ENCODE results near the gene AKAP13.

The AKAP13 gene

DNA sequence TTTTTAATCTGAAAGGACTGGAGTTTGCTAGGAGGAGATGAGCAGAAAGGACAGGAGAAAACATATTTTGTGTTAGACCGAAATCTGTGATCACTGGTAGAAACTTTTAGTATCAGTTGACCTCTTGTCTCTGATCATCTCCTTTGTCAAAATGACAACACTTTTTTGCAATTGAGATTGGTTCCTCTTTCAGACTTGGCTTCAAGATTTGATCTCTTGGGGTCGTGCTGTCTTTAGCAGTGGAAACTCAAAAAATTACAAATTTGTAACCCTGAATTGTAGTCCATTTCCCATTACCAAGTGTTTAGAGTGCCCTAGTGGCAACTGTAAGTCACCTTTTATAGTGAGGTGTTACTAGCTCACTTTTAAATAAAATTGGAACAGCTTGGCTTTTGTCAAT is 306.9 kb downstream of the AKAP13 start:
- DNase-seq (ENCODE audit: extremely low spot score), result no peak
- ChIA-PET POLR2A (no interaction called here), CTCF (no interaction called here)
- TF ChIP-seq BHLHE40 (IDR thresholded peaks at IDR 0.05; ENCODE audit: borderline replicate concordance), result no peak
- no peak for TF ChIP-seq SUZ12 (IDR thresholded peaks at IDR 0.05)
- no peak for TF ChIP-seq ZNF384 (IDR thresholded peaks at IDR 0.05)
- TF ChIP-seq HDGF (IDR thresholded peaks at IDR 0.05; ENCODE audit: borderline replicate concordance), result no peak
- TF ChIP-seq, protein P1, sequence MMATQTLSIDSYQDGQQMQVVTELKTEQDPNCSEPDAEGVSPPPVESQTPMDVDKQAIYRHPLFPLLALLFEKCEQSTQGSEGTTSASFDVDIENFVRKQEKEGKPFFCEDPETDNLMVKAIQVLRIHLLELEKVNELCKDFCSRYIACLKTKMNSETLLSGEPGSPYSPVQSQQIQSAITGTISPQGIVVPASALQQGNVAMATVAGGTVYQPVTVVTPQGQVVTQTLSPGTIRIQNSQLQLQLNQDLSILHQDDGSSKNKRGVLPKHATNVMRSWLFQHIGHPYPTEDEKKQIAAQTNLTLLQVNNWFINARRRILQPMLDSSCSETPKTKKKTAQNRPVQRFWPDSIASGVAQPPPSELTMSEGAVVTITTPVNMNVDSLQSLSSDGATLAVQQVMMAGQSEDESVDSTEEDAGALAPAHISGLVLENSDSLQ (IDR thresholded peaks at IDR 0.05), result no peak
- TF ChIP-seq NFRKB (IDR thresholded peaks at IDR 0.05), result no peak
- TF ChIP-seq FOXM1 (IDR thresholded peaks at IDR 0.05; ENCODE audit: borderline replicate concordance), result no peak
- TF ChIP-seq TARDBP (IDR thresholded peaks at IDR 0.05), result no peak
- no peak for TF ChIP-seq LEF1 (IDR thresholded peaks at IDR 0.05; ENCODE audit: borderline replicate concordance)
- no peak for TF ChIP-seq L3MBTL2 (conservative IDR thresholded peaks at IDR 0.05)
- TF ChIP-seq FOXK2 (IDR thresholded peaks at IDR 0.05), result no peak
- TF ChIP-seq FOXA1 (IDR thresholded peaks at IDR 0.05), result no peak
- no peak for TF ChIP-seq ELF4 (IDR thresholded peaks at IDR 0.05)
- TF ChIP-seq SP1 (IDR thresholded peaks at IDR 0.05), result no peak

DNA sequence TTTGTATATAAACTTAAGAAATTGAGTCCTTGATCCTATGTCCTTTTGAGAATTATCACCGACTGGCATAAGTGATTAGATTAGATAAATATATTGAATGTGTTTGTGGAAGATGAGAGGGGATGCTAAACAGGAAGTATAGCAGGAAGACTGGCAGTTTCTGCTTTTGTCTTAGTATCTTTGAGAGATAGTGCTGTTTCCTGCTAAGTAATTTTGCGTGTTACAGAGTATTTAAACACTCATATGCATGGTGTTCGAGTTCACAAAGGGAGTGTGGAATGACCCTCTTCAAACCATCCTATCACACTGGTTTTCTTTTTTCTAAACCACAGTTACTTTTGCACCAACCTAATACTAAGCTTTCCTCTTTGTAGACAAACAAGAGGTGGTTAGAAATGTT is 308.3 kb downstream of the AKAP13 start:
- TF ChIP-seq LEF1 (IDR thresholded peaks at IDR 0.05; ENCODE audit: borderline replicate concordance) (no peak), BHLHE40 (IDR thresholded peaks at IDR 0.05; ENCODE audit: borderline replicate concordance) (no peak), HDGF (IDR thresholded peaks at IDR 0.05; ENCODE audit: borderline replicate concordance) (no peak), FOXM1 (IDR thresholded peaks at IDR 0.05; ENCODE audit: borderline replicate concordance) (no peak), ARNT (IDR thresholded peaks at IDR 0.05) (no peak), SUZ12 (IDR thresholded peaks at IDR 0.05) (no peak), CTBP1 (IDR thresholded peaks at IDR 0.05; ENCODE audit: borderline replicate concordance) (no peak), L3MBTL2 (conservative IDR thresholded peaks at IDR 0.05) (no peak), SP1 (IDR thresholded peaks at IDR 0.05) (no peak), ELF4 (IDR thresholded peaks at IDR 0.05) (no peak), ZNF384 (IDR thresholded peaks at IDR 0.05) (no peak), FOXA1 (IDR thresholded peaks at IDR 0.05) (no peak), NFRKB (IDR thresholded peaks at IDR 0.05) (no peak), TARDBP (IDR thresholded peaks at IDR 0.05) (no peak), FOXK2 (IDR thresholded peaks at IDR 0.05) (no peak)
- TF ChIP-seq, protein P1 (IDR thresholded peaks at IDR 0.05), result no peak
- DNase-seq (ENCODE audit: extremely low spot score), result no peak
- ChIA-PET POLR2A (no interaction called here), CTCF (no interaction called here)

DNA sequence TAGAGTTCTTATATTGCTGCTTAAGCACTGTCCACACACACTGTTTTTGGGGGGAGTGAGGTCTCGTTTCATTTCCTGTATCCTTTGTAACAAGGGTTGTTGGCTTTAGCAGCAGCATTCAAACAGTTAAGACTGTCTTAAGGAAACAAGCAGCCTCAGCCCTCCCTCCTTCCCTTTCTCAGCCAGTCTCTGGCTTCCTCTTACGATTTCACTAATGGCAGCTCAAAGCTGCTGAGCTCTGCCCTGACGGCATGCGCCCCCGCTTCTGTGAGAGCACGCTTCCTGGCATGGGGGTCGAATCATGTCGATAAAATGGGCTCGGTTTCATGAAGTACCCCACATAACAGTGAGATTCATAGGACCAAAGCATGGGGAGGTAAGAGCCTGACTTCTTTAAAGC is 309.3 kb downstream of the AKAP13 start:
- ChIA-PET CTCF (interaction anchor here (1.0 kb wide), 1 partner anchor 32 kb away, joined by 3 read pairs; no protein-coding TSS in a partner anchor), POLR2A (no interaction called here)
- TF ChIP-seq TARDBP (IDR thresholded peaks at IDR 0.05), result no peak
- no peak for TF ChIP-seq SUZ12 (IDR thresholded peaks at IDR 0.05)
- TF ChIP-seq FOXM1 (IDR thresholded peaks at IDR 0.05; ENCODE audit: borderline replicate concordance), result no peak
- no peak for TF ChIP-seq HDGF (IDR thresholded peaks at IDR 0.05; ENCODE audit: borderline replicate concordance)
- no peak for TF ChIP-seq LEF1 (IDR thresholded peaks at IDR 0.05; ENCODE audit: borderline replicate concordance)
- no peak for TF ChIP-seq FOXA1 (IDR thresholded peaks at IDR 0.05)
- TF ChIP-seq CTBP1 (IDR thresholded peaks at IDR 0.05; ENCODE audit: borderline replicate concordance), result no peak
- TF ChIP-seq L3MBTL2 (conservative IDR thresholded peaks at IDR 0.05), result no peak
- TF ChIP-seq FOXK2 (IDR thresholded peaks at IDR 0.05), result no peak
- no peak for TF ChIP-seq NFRKB (IDR thresholded peaks at IDR 0.05)
- TF ChIP-seq ELF4 (IDR thresholded peaks at IDR 0.05), result no peak
- TF ChIP-seq, protein P1 (IDR thresholded peaks at IDR 0.05), result no peak
- no peak for DNase-seq (ENCODE audit: extremely low spot score)

DNA sequence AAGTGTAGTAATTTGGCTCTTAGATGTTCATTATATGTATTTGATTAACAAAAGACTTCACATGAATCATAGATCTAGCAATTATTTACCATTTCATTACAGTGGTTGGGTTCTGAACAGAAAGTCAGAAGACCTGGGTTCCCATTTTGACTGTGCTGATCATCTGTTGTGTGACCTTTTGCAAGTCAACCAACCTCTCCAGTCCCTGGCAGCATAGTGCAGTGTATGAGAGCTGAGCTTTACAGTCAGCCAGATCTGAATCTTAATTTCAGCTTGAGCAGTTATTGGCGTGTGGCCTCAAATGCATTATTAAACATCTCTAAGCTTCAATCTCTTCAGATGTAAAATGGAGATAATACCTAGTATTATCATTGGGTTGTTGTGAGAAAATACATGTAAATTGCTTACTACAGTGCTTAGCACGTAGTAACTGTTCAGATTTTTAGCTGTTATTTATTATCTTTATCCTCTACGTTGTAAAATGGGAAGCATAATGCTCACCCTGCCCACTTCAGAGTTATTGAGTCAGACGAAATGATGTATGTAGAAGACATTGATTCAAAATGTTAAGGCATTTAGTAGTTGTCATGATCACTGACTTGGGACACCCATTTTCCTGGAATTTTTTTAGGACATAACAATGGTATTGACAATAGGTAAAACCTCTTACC is 310.3 kb downstream of the AKAP13 start:
- no peak for DNase-seq (ENCODE audit: extremely low spot score)
- ChIA-PET POLR2A (no interaction called here), CTCF (interaction anchor here (0.6 to 1.0 kb wide), 2 partner anchors 33 to 969 kb away, joined by 3 read pairs; no protein-coding TSS in a partner anchor)
- TF ChIP-seq HDGF (IDR thresholded peaks at IDR 0.05; ENCODE audit: borderline replicate concordance) (no peak), ZNF384 (IDR thresholded peaks at IDR 0.05) (no peak), FOXM1 (IDR thresholded peaks at IDR 0.05; ENCODE audit: borderline replicate concordance) (no peak), SUZ12 (IDR thresholded peaks at IDR 0.05) (no peak), TARDBP (IDR thresholded peaks at IDR 0.05) (no peak), L3MBTL2 (conservative IDR thresholded peaks at IDR 0.05) (no peak), ARNT (IDR thresholded peaks at IDR 0.05) (no peak), BHLHE40 (IDR thresholded peaks at IDR 0.05; ENCODE audit: borderline replicate concordance) (no peak), FOXA1 (IDR thresholded peaks at IDR 0.05) (no peak), LEF1 (IDR thresholded peaks at IDR 0.05; ENCODE audit: borderline replicate concordance) (no peak)
- TF ChIP-seq, protein P1 (IDR thresholded peaks at IDR 0.05), result no peak

DNA sequence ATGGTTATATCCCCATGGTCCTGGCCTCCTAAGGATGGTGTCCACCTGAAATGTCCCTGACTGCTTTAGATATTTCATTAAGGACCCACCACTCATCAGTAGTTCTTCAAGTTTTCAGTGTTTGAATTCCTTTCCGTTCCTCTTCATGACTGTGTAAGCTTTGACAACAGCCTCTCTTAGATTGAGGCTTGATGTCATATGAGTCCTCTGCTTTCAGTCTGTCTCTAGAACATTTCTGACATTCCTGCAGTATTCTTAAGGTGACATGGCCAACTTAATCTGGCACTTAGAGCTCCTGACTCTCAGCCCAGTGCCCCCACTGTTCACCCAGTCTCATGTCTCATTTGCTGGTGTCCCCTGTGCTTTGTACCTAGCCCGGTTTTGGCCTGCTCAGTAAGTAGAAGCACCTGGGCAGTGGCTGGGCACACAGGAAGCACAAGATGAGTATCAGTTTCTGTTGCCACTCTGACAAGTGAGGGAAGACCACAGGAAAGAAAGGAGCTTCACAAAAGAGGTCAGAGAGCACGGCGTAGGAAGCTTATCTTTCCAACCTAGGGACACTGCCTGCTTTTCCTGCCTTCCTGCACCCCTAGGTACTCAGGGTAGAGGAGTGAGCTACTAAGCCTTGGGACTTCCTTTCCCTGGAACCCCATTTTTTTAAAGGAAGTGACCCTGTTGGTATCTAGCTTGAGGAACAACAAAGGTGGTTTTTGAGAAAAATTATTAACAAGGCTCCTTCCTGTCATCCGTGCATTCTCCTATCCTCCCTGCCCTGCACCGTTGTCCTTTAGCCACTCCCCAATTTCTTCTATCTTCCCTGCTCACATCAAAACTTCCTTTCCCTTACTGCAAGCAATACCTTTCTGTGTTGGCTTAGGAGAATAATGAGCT is 311.2 kb downstream of the AKAP13 start:
- no peak for TF ChIP-seq FOXK2 (IDR thresholded peaks at IDR 0.05)
- TF ChIP-seq FOXM1 (IDR thresholded peaks at IDR 0.05; ENCODE audit: borderline replicate concordance), result no peak
- TF ChIP-seq, protein P1 (IDR thresholded peaks at IDR 0.05), result no peak
- no peak for TF ChIP-seq ARNT (IDR thresholded peaks at IDR 0.05)
- no peak for TF ChIP-seq SP1 (IDR thresholded peaks at IDR 0.05)
- no peak for TF ChIP-seq HDGF (IDR thresholded peaks at IDR 0.05; ENCODE audit: borderline replicate concordance)
- TF ChIP-seq FOXA1 (IDR thresholded peaks at IDR 0.05), result no peak
- CTCF ChIA-PET, result interaction anchor here (0.6 kb wide), 1 partner anchor 1033 kb away, joined by 3 read pairs; no protein-coding TSS in a partner anchor
- no peak for DNase-seq (ENCODE audit: extremely low spot score)
- POLR2A ChIA-PET, result no interaction called here

All from HEK293T (cell line).